ENCODE data around the gene KIAA1217.

The KIAA1217 gene

DNA sequence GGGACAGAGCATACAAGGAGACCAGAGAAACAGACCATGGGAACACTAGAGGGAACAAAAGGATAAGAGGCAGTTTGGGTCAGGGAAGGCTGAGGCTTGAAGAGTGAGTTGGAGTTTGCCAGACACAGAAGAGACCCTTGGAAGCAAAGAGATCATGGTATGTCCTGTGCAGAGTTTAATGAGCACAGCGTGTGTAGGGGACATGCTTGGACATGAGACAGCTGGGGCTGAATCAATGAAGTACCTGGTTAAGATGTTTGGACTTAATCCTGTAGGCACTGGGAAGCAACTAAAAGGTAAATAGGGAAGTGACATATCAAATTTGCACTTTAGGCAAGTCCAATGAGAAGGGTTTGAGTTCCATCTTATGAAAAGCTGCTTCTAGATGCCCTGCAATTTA, 79.6 kb downstream of the KIAA1217 start:
- no peak for TF ChIP-seq EZH2 (IDR thresholded peaks at IDR 0.05; ENCODE audit: borderline replicate concordance, low read length)
- TF ChIP-seq, protein P1, sequence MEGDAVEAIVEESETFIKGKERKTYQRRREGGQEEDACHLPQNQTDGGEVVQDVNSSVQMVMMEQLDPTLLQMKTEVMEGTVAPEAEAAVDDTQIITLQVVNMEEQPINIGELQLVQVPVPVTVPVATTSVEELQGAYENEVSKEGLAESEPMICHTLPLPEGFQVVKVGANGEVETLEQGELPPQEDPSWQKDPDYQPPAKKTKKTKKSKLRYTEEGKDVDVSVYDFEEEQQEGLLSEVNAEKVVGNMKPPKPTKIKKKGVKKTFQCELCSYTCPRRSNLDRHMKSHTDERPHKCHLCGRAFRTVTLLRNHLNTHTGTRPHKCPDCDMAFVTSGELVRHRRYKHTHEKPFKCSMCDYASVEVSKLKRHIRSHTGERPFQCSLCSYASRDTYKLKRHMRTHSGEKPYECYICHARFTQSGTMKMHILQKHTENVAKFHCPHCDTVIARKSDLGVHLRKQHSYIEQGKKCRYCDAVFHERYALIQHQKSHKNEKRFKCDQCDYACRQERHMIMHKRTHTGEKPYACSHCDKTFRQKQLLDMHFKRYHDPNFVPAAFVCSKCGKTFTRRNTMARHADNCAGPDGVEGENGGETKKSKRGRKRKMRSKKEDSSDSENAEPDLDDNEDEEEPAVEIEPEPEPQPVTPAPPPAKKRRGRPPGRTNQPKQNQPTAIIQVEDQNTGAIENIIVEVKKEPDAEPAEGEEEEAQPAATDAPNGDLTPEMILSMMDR (IDR thresholded peaks at IDR 0.05; ENCODE audit: low read length): no peak
- H3K9me2 ChIP-seq (ENCODE audit: low read depth, low read length): no peaks in the 10 kb centered on the region
- no peak overlapping the region for H3K4me3 ChIP-seq (ENCODE audit: low read depth, low read length, poor library complexity, severe bottlenecking)
- no peaks in the 10 kb centered on the region for H3K4me1 ChIP-seq (ENCODE audit: insufficient read depth, low read length, severe bottlenecking)
- no peaks in the 10 kb centered on the region for H3K9me3 ChIP-seq (ENCODE audit: low read length)
- H3K27ac ChIP-seq (ENCODE audit: low read depth, low read length, poor library complexity, severe bottlenecking): no peak overlapping the region
- no peak overlapping the region for H3K4me2 ChIP-seq (ENCODE audit: low read length)
- H3K27me3 ChIP-seq (ENCODE audit: insufficient read depth, low read length): no peaks in the 10 kb centered on the region
- no peak overlapping the region for H2AFZ ChIP-seq (ENCODE audit: low read length)
- H3F3A ChIP-seq (ENCODE audit: insufficient read depth, low read length): no peaks in the 10 kb centered on the region
- no peak overlapping the region for H3K9ac ChIP-seq (ENCODE audit: low read length)
- no peaks in the 10 kb centered on the region for H4K20me1 ChIP-seq (ENCODE audit: insufficient read depth, low read length)
- no peaks in the 10 kb centered on the region for H3K36me3 ChIP-seq (ENCODE audit: insufficient read depth, low read length)
- no peaks in the 10 kb centered on the region for H3K79me2 ChIP-seq (ENCODE audit: insufficient read depth, low read length)

DNA sequence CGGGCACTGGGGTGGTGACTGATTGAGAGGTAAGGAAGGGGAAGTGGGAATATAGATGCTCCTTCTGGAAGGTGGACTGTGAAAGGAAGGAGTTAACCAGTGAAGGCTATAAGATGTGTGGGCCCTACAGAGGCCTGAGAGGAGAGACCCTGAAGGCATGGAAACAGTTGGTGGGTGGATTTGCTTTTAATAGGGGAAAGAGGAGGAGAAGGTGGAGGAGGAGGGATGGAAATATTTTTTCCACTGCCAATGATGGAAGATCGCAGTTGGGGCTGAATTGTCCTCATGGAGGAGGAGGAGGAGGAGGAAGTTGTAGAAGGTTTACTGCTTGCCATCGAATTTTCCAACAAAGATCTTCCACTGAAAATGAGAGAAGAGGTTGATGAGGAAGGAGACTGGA, 80.3 kb downstream of the KIAA1217 start:
- H3K4me2 ChIP-seq (ENCODE audit: low read length): no peak overlapping the region
- H3K27me3 ChIP-seq (ENCODE audit: insufficient read depth, low read length): no peaks in the 10 kb centered on the region
- no peaks in the 10 kb centered on the region for H3F3A ChIP-seq (ENCODE audit: insufficient read depth, low read length)
- H3K9me2 ChIP-seq (ENCODE audit: low read depth, low read length): no peaks in the 10 kb centered on the region
- no peaks in the 10 kb centered on the region for H4K20me1 ChIP-seq (ENCODE audit: insufficient read depth, low read length)
- H3K79me2 ChIP-seq (ENCODE audit: insufficient read depth, low read length): no peaks in the 10 kb centered on the region
- H3K9me3 ChIP-seq (ENCODE audit: low read length): no peaks in the 10 kb centered on the region
- H3K4me1 ChIP-seq (ENCODE audit: insufficient read depth, low read length, severe bottlenecking): no peaks in the 10 kb centered on the region
- no peak for TF ChIP-seq EZH2 (IDR thresholded peaks at IDR 0.05; ENCODE audit: borderline replicate concordance, low read length)
- TF ChIP-seq, protein P1 (IDR thresholded peaks at IDR 0.05; ENCODE audit: low read length): no peak
- H3K27ac ChIP-seq (ENCODE audit: low read depth, low read length, poor library complexity, severe bottlenecking): no peak overlapping the region
- no peak overlapping the region for H3K4me3 ChIP-seq (ENCODE audit: low read depth, low read length, poor library complexity, severe bottlenecking)
- H3K36me3 ChIP-seq (ENCODE audit: insufficient read depth, low read length): no peaks in the 10 kb centered on the region
- no peak overlapping the region for H2AFZ ChIP-seq (ENCODE audit: low read length)
- no peak overlapping the region for H3K9ac ChIP-seq (ENCODE audit: low read length)

DNA sequence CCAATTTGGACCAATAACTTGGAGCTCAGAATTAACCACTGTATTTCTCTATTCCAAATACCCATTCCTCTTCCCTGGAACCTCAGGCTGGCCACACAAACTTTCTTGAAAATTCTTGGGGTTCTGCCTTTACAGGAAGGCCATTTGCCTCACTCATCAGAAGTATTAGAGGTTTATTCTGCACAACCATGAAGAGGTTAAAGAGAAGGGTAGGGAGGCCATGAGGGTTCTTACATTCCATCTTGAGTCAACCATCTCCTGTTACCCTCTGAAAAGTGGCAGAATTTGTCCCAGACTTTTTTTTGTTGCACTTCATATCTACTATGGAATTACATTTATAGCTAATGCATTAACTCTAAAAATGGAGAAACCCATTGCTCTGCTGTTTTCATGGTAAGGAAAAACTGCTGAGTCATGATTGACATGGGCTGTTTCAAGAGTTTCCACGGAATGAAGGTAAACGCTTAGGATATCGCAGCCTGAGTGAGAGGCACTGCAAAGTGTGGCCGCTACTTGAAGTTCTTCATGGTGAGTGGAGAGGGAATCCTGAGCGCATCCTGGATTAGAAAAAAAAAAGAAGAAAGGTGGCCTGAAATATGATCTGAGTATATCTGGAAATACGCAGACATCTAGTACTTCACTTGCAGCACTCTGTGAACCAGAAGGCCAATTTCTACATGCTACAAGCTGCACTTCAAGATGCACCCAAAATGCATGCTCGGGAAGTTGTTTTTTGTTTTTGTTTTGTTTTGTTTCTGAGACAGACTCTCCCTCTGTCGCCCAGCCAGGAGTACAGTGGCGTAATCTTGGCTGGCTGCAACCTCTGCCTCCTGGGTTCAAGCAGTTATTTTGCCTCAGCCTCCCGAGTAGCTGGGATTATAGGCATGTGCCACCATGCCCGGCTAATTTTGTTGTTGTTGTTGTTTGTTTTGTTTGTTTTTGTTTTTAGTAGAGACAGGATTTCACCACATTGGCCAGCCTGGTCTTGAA, 83.7 kb downstream of the KIAA1217 start:
- H3F3A ChIP-seq (ENCODE audit: insufficient read depth, low read length): no peaks in the 10 kb centered on the region
- H3K27me3 ChIP-seq (ENCODE audit: insufficient read depth, low read length): no peaks in the 10 kb centered on the region
- no peaks in the 10 kb centered on the region for H3K36me3 ChIP-seq (ENCODE audit: insufficient read depth, low read length)
- no peaks in the 10 kb centered on the region for H4K20me1 ChIP-seq (ENCODE audit: insufficient read depth, low read length)
- H3K9me3 ChIP-seq (ENCODE audit: low read length): no peaks in the 10 kb centered on the region
- H2AFZ ChIP-seq (ENCODE audit: low read length): no peak overlapping the region
- H3K4me2 ChIP-seq (ENCODE audit: low read length): no peak overlapping the region
- H3K9me2 ChIP-seq (ENCODE audit: low read depth, low read length): no peaks in the 10 kb centered on the region
- H3K9ac ChIP-seq (ENCODE audit: low read length): no peak overlapping the region
- no peaks in the 10 kb centered on the region for H3K79me2 ChIP-seq (ENCODE audit: insufficient read depth, low read length)
- H3K27ac ChIP-seq (ENCODE audit: low read depth, low read length, poor library complexity, severe bottlenecking): no peak overlapping the region
- H3K4me1 ChIP-seq (ENCODE audit: insufficient read depth, low read length, severe bottlenecking): no peaks in the 10 kb centered on the region
- TF ChIP-seq EZH2 (IDR thresholded peaks at IDR 0.05; ENCODE audit: borderline replicate concordance, low read length): no peak
- H3K4me3 ChIP-seq (ENCODE audit: low read depth, low read length, poor library complexity, severe bottlenecking): no peak overlapping the region
